Measurements from ENCODE around the gene LRP2.

LRP2 gene

GRCh38 chr2:169110916-169111315 is 251.4 kb downstream of the LRP2 start:
- no peak for DNase-seq (ENCODE audit: low read depth, low spot score)

GRCh38 chr2:169110419-169110818 is 251.9 kb downstream of the LRP2 start:
- DNase-seq (ENCODE audit: low read depth, low spot score) = no peak
- H3K36me3 ChIP-seq (ENCODE audit: insufficient read depth, insufficient read length, low read length) = no peaks in the 10 kb centered on the region
- no peaks in the 10 kb centered on the region for H3K9me3 ChIP-seq (ENCODE audit: insufficient read depth, low read length)
- H3K4me1 ChIP-seq (ENCODE audit: insufficient read depth, insufficient read length) = no peaks in the 10 kb centered on the region
- H3K9ac ChIP-seq (ENCODE audit: insufficient read length, low read depth) = no peak overlapping the region
- TF ChIP-seq SUZ12 (IDR thresholded peaks at IDR 0.05; ENCODE audit: extremely low read depth, insufficient read depth, insufficient read length) (no peak), YY1 (IDR thresholded peaks at IDR 0.05; ENCODE audit: insufficient read depth, insufficient read length) (no peak), ZNF274 (IDR thresholded peaks at IDR 0.05; ENCODE audit: low read depth, low read length) (no peak)
- no peak overlapping the region for H3K4me3 ChIP-seq (ENCODE audit: insufficient read length, low read depth)
- peaks cover 4% of the 10 kb centered on the region for H3K27me3 ChIP-seq (ENCODE audit: insufficient read depth, insufficient read length)

More at GRCh38 chr2:169110916-169111315, 251.4 kb downstream of the LRP2 start:
- Histone ChIP-seq H3K4me3 (ENCODE audit: insufficient read length, low read depth) (no peak overlapping the region), H3K4me1 (ENCODE audit: insufficient read depth, insufficient read length) (no peaks in the 10 kb centered on the region), H3K27me3 (ENCODE audit: insufficient read depth, insufficient read length) (peaks cover 4% of the 10 kb centered on the region), H3K9me3 (ENCODE audit: insufficient read depth, low read length) (no peaks in the 10 kb centered on the region), H3K9ac (ENCODE audit: insufficient read length, low read depth) (no peak overlapping the region), H3K36me3 (ENCODE audit: insufficient read depth, insufficient read length, low read length) (no peaks in the 10 kb centered on the region)
- TF ChIP-seq ZNF274 (IDR thresholded peaks at IDR 0.05; ENCODE audit: low read depth, low read length) = no peak
- TF ChIP-seq SUZ12 (IDR thresholded peaks at IDR 0.05; ENCODE audit: extremely low read depth, insufficient read depth, insufficient read length) = no peak
- TF ChIP-seq YY1 (IDR thresholded peaks at IDR 0.05; ENCODE audit: insufficient read depth, insufficient read length) = no peak

GRCh38 chr2:169109502-169110409 is 252.6 kb downstream of the LRP2 start:
- Histone ChIP-seq H3K9me3 (ENCODE audit: insufficient read depth, low read length) (no peaks in the 10 kb centered on the region), H3K36me3 (ENCODE audit: insufficient read depth, insufficient read length, low read length) (no peaks in the 10 kb centered on the region), H3K4me3 (ENCODE audit: insufficient read length, low read depth) (no peak overlapping the region), H3K27me3 (ENCODE audit: insufficient read depth, insufficient read length) (peaks cover 4% of the 10 kb centered on the region), H3K9ac (ENCODE audit: insufficient read length, low read depth) (no peak overlapping the region), H3K4me1 (ENCODE audit: insufficient read depth, insufficient read length) (no peaks in the 10 kb centered on the region)
- TF ChIP-seq ZNF274 (IDR thresholded peaks at IDR 0.05; ENCODE audit: low read depth, low read length) = no peak
- no peak for TF ChIP-seq SUZ12 (IDR thresholded peaks at IDR 0.05; ENCODE audit: extremely low read depth, insufficient read depth, insufficient read length)
- TF ChIP-seq YY1 (IDR thresholded peaks at IDR 0.05; ENCODE audit: insufficient read depth, insufficient read length) = no peak
- peak; percentile 85 for DNase-seq (ENCODE audit: low read depth, low spot score)

DNA sequence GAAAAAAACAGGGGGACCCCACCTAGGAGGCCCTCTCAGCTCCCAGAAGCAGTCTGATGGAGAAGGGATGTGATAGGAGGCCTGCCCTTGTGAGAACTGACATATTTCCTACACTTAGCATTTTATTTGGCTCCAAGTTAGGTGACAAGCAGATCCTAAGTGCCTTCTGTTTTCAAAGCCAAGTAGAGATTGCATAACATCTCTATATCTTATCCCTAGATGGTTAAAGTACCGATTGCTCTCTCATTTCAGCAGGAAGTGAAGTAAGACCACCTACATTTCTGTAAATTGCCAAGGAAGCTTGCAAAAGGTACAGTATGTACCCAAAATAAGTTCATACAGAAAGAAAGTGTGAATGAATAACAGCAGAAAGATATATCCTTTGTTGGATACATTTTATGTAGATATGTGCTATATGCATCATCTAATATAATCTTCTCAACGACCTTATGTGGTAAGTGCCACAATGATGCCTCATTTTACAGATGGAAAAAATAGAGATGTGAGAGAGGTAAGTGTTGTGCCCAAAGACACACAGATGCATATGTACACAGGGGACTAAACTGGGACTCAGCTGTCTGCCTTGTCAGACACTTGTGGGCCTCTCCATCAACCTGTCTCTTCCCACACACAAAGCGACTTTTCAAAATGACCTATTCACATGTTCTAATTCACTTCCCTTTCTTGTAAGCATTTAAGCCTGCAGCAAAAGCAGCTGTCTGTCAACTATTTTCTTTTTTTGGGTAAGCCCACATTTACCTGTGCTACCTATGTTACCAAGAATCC is 254.0 kb downstream of the LRP2 start:
- Histone ChIP-seq H3K9me3 (ENCODE audit: insufficient read depth, low read length) (no peaks in the 10 kb centered on the region), H3K4me1 (ENCODE audit: insufficient read depth, insufficient read length) (no peaks in the 10 kb centered on the region), H3K4me3 (ENCODE audit: insufficient read length, low read depth) (no peak overlapping the region), H3K36me3 (ENCODE audit: insufficient read depth, insufficient read length, low read length) (no peaks in the 10 kb centered on the region), H3K9ac (ENCODE audit: insufficient read length, low read depth) (no peak overlapping the region), H3K27me3 (ENCODE audit: insufficient read depth, insufficient read length) (peaks cover 4% of the 10 kb centered on the region)
- DNase-seq (ENCODE audit: low read depth, low spot score) = no peak
- TF ChIP-seq YY1 (IDR thresholded peaks at IDR 0.05; ENCODE audit: insufficient read depth, insufficient read length) (no peak), SUZ12 (IDR thresholded peaks at IDR 0.05; ENCODE audit: extremely low read depth, insufficient read depth, insufficient read length) (no peak), ZNF274 (IDR thresholded peaks at IDR 0.05; ENCODE audit: low read depth, low read length) (no peak)

- no peak for TF ChIP-seq YY1 (IDR thresholded peaks at IDR 0.05; ENCODE audit: insufficient read depth, insufficient read length)
- no peak for TF ChIP-seq ZNF274 (IDR thresholded peaks at IDR 0.05; ENCODE audit: low read depth, low read length)
- TF ChIP-seq SUZ12 (IDR thresholded peaks at IDR 0.05; ENCODE audit: extremely low read depth, insufficient read depth, insufficient read length) = no peak
- DNase-seq (ENCODE audit: low read depth, low spot score) = no peak
- Histone ChIP-seq H3K4me1 (ENCODE audit: insufficient read depth, insufficient read length) (no peaks in the 10 kb centered on the region), H3K4me3 (ENCODE audit: insufficient read length, low read depth) (no peak overlapping the region), H3K9me3 (ENCODE audit: insufficient read depth, low read length) (no peaks in the 10 kb centered on the region), H3K9ac (ENCODE audit: insufficient read length, low read depth) (no peak overlapping the region), H3K27me3 (ENCODE audit: insufficient read depth, insufficient read length) (peaks cover 4% of the 10 kb centered on the region), H3K36me3 (ENCODE audit: insufficient read depth, insufficient read length, low read length) (no peaks in the 10 kb centered on the region)
Measured at GRCh38 chr2:169107645-169108044, 254.7 kb downstream of the LRP2 start.

DNA sequence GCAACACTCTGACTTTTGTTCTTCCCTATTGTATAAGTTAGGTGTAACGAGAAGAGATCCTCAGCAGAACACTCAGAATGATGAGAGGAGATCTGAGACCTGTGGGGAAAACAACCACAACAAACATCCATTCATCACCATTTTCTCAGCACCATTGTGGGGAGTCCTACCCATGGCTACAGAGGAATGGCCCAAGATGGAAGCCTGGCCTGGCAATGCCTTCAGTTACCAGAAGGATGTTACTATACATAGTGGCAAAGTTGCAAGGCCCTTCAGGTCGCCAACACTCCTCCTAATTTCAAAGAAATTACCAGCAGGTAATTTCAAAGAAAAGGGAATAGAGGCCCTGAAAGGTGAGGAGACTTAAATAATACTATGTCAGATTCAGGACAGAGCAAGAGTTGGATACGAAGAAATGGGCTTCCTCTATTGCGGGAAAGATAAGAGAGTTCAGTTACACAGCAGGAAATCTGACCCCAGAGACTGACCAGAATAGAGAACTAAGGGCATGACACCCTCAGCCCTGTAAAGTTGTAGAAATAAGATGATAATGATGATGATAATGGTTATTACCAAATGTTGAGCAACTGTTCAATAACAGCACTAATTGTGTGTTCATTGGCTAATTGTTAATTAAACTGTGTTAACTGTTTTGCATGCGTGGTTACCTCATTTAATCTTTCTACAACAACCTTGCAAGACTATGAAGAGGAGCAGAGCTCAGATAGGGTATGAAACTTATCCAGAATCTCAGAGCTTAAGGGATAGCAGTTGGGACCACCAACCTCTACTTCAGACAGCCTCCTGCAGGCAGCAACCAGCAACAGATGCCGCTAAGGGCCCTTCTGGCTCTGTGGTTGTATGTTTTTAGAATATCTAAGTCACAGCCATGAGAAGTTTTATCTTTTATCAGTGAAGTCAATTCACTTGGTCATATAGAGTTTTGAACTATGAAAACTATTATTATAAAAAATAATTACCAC is 255.5 kb downstream of the LRP2 start:
- H3K9me3 ChIP-seq (ENCODE audit: insufficient read depth, low read length) = no peaks in the 10 kb centered on the region
- H3K36me3 ChIP-seq (ENCODE audit: insufficient read depth, insufficient read length, low read length) = no peaks in the 10 kb centered on the region
- H3K4me1 ChIP-seq (ENCODE audit: insufficient read depth, insufficient read length) = no peaks in the 10 kb centered on the region
- H3K27me3 ChIP-seq (ENCODE audit: insufficient read depth, insufficient read length) = peaks cover 4% of the 10 kb centered on the region
- H3K9ac ChIP-seq (ENCODE audit: insufficient read length, low read depth) = no peak overlapping the region
- no peak for DNase-seq (ENCODE audit: low read depth, low spot score)
- TF ChIP-seq SUZ12 (IDR thresholded peaks at IDR 0.05; ENCODE audit: extremely low read depth, insufficient read depth, insufficient read length) = no peak
- TF ChIP-seq ZNF274 (IDR thresholded peaks at IDR 0.05; ENCODE audit: low read depth, low read length) = no peak
- TF ChIP-seq YY1 (IDR thresholded peaks at IDR 0.05; ENCODE audit: insufficient read depth, insufficient read length) = no peak
- H3K4me3 ChIP-seq (ENCODE audit: insufficient read length, low read depth) = no peak overlapping the region
